COR-L47 (cell line): ENCODE results near the gene MBP.
"Not testable (repeated sequence)": the region's sequence is repeated elsewhere in the genome, so short reads cannot be mapped to it uniquely, and the experiment has no call there.

Source experiments
- DNase-seq: peaks from one replicate; lab custom pipeline; 2025; lab: John Stamatoyannopoulos, UW

Gene MBP

DNA sequence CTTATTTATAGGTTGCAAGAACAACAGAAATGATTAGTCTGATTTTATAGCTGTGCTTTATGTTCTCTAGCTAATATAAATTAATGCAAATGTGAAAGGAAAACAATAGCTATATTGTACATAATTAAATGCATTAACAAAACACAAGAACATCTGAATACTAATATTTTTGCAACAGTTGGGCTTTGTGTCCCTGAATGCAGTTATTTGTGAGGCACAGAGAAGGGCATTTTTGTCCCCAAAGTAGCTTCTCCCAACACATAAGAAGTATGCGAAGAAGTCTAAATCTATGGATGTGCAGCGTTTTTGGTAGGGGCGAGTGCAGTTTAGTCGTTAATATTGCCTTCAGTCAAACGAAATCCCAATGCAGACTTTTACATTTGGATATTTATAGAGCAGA, 110.0 kb downstream of the MBP start:
- DNase-seq: no peak

DNA sequence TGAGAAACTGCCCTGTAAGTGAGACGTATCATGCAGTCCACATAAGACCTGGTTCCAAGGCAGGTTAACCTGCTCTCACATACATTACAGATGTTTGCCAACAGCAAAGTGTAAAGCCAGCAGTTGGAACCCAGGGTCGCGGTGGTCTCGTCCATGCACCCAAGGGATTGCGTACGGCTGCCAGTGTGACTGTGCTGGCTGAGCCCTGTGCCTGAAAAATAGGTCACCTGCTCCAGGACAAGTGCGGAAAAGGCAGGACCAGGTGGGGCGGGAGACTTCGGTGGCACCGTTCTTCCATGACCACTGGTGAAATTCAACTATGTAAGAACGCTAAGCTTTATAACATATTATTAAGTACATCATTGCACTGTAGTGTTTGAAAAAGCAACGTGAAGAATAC, 110.5 kb downstream of the MBP start:
- DNase-seq: no peak

DNA sequence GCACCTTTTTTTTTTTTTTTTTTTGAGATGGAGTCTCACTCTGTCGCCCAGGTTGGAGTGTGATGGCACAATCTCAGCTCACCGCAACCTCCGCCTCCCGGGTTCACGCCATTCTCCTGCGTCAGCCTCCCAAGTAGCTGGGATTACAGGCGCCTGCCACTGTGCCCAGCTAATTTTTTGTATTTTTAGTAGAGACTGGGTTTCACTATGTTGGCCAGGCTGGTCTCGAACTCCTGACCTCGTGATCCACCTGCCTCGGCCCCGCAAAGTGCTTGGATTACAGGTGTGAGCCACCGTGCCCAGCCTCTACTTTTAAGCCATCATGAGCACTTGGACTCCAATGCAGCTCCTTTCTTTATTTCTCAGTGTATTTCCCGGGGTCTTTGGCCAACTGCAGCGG, 111.1 kb downstream of the MBP start:
- not testable (repeated sequence) for DNase-seq

DNA sequence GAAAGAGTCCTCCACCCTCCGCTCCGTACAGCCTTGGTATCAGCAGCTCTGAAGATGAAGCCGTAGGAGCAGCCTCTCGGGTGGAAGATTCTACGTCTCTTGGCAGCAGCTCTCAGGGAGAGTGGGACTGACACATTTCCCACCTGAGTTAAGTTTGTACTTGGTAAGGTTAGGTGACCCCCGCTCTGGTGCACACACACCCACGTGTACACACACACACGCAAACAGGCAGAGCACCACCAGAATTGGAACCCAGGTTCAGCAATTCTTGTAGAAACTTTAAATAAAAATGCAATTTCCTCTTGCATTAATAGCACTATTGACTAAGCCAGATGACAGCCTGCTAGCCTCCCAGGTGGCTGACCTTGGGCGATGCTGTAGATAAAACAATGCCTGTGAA, 111.5 kb downstream of the MBP start:
- no peak for DNase-seq

DNA sequence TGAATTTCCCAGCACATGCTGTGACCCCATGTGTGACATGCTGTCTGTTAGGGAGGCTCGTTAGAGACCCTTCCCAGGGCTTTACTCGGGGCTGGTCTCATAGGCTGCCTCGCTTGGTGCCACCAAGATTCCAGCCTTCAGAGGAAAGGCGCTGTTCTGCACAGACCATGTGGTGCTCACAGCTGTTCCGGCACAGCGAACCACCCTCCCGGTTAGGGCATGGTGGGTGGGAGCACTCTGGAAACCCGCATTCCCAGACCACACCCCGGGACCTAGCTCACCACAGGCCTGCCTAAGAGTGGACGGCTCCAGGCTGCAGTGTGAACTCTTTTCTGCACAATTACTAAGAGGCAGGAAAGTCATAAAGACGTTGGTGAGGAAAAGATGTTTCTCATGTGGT, 112.0 kb downstream of the MBP start:
- DNase-seq: no peak

DNA sequence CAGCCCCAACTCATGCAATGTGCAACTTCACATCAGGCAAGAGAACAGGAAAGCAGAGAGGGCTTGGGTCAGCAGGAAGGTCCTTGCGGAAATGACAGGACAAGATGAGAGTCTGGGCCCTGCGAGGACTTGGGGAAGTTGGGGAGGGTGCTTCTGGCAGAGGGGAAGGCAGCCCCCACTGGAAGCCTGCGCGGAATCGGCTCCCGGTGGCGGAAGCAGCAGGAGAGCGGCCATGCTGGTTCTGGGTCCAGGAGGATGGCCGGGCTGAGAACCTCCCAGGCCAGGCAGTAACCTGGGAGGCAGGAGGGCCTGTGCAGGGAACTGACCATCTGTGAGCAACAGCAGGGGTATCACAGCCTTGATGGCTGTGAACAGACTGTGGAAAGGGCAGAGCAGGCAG, 112.9 kb downstream of the MBP start:
- DNase-seq: no peak

DNA sequence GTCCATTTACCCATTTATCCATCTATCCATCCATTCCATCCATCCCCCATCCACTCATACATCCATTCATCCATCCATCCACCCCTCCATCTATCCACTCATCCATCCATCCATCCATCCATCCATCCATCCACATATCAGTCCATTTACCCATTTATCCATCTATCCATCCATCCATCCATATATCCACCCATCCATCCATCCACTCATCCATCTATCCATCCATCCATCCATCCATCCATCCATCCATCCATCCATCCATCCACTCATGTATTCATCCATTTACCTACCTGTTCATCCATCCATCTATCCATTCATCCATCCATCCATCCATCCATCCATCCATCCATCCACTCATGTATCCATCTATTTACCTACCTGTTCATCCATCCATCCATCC, 113.9 kb downstream of the MBP start:
- DNase-seq: not testable (repeated sequence)

DNA sequence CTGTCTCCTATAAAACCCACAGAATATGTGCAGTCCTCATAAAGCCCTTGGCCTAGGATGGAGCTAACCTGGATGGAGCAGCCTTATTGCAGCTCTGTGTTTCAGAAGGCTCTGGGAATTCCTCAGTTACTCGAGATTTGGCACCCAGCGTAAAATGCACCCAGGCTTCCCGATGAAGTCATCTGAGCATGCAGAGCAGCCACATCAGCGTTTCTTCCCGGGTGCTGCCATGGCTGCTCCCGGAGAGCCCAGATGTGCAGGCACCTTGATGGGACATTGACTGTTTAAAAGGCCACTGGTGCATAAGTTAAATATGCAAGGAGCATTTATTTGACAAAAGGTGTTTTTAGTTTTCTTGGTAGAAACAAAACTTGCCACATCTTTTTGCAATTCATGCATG, 115.2 kb downstream of the MBP start:
- no peak for DNase-seq

DNA sequence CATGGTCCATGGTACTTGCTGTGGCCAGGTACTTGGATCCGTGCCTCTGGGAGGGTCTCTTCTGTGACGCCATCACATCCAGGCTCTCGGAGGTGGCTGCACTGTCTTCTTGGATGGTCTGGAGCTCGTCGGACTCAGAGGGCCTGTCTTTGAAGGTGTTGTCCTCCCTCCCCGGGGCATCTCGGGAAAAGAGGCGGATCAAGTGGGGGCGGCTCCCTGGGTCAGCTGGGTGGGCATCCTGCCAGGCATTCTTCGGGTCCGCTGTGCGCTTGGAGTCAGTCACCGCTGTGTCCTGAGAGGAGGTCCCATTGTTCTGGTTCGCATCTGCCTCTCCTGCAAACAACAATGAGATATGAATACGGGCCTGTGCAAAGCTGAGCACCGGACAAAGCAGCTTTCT, 115.6 kb downstream of the MBP start:
- no peak for DNase-seq

DNA sequence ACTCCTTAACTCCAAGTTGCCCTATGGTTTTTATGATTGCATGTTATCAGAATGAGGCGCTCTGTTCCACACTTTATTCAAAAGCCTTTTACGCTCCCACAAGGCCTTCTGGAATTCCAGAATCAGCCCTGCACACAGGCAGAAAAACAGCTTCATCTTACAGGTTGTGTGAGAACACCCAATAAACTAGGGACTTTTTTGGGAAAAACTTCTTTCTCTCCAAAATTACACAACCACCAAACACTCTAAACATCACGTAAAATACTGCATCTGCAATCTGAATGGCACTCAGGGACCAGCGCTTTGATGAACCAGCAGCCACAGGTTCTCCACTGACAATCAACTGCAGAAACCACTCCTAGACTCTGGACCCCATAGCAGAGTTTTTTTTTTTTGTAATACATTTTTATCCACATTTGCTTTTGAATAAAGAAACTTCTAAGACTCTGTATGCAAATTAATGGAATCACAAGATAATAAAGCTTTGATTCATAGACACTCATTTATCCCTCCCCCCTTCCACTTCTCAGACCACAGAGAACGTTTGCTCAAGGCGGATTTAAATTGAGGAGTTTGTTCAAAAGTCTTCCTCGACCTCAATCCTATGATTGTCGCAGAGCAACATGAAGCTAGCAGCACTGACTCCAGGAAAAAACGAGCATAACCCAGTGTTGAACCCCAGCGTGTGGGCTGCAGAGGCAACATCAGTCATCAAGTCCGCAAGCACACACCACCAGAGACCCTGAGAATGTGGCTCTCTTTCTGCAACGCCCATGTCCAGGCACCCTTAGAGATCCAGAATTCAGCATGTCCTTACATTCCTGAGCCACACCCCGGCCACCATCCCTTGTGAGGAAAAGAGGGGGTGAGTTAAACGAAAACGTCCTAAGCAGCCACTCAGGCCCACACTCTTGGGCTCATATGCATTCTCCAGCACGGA, 116.5 kb downstream of the MBP start:
- DNase-seq: no peak

DNA sequence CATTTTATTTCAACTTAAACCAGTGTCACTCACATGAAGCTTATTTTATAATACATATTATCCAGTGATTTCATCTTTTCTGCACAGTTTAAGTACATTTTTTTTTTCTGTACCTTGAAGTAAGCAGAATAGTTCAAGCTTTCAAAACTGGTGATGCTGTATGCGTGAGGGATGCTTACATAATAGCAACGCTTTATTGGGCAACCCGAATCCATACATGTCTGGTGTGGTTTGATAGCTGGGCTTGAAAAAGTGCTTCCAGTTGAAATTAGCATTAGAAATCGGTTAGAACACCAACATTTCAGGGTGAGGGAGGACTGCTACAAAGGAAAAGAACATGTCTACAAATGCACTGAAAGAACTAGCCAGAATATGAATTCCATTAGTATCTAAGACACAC, 117.4 kb downstream of the MBP start:
- no peak for DNase-seq

DNA sequence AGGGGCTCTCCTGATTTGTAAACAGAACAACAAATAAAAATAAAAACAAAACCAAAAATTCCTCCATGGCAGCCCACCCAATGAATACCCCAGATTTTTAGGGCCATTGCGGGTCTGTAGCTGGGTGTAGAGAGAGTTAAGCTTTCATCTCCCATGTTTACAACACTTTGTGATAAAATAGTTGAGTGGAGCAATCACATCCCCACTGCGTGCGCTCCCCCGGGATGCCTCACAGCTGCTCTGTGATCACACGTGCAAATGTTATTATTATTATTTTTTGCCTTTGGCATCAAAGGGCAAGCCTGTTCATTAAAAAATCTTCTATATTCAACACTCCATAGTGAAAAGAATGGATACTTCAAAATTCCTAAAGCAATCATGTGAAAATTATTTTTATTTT, 118.0 kb downstream of the MBP start:
- DNase-seq: no peak

DNA sequence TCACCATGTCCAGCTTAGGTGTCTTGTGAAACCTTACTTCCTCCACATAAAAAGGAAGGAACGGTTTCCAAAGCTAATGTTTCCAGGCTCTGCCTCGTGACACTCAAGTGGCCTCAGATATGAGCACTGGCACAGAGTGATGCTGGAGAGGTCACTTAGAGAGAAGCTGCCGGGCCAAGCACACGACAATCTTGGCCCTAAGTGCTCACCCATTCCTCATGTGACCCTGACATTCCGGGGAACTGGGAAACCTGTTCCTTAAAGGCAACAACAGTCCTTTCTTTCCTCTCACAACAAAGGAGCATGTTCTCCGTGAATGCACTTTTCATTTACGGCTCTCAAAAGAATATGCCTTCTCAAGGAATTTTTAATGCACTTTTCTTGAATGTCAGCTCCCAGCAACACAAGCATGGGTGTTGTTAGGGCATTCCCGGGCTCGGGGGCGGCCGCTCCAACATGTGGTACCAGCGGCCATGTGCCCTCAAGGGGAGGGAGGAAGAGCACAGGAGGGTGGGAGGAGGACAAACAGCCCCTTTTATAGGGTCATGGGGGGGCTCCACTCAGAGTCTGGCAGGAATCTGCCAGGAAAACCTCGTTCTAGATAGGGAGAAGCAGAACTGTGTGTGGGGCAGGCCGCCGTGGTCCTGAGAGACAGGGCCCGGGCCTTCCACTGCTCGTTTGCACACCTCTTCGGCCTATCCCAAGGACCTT, 118.6 kb downstream of the MBP start:
- no peak for DNase-seq

DNA sequence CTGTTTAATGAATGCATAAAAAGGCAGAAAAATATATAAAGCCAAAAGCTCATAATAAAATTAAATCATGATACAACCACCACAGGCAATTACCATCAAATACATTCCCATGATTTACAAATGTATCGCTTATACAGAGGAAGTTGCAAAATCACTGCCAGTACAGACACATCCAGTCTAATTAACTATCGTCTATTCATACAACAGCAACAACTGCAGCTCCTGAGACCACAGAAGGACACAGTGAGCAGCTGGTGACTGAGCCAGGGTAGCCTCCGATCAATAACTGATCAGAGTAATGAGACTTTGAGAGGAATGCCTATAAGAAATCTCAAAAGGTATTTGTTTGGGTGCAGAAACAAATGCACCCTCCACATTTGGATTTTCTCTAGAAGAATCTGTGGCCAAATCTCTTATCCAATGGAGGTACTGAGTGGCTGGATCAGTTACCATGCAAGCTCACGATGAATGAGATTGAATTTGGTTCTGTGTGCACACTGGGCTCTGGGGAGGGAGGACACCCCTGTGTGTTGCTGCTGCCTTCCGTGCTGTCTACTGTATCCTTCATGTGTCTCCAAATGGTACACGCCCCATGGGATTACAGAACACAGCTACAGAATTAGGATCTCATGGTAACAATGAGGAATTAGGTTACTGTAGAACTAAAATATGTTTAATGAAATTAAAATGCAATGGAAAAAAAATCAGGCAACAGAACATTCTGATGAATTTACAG, 119.6 kb downstream of the MBP start:
- no peak for DNase-seq

DNA sequence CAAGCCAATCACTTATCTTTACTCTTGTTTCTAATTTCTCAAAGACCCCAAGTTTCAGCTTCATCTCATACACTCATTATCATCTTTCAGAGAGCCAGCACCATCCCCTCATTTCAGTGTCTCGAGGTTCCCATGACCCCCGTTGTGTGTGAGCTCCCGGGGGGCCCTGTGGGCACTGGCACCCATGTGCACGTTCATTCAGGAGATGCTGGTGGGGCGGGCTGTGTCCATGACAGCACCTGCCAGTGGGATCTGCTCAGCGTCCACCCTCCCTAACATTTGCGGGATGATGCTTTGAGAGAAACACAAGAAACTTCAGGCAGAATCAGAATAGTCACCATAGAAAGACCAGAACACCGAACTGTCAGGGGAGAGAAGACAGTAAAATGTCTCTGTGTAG, 120.5 kb downstream of the MBP start:
- no peak for DNase-seq

DNA sequence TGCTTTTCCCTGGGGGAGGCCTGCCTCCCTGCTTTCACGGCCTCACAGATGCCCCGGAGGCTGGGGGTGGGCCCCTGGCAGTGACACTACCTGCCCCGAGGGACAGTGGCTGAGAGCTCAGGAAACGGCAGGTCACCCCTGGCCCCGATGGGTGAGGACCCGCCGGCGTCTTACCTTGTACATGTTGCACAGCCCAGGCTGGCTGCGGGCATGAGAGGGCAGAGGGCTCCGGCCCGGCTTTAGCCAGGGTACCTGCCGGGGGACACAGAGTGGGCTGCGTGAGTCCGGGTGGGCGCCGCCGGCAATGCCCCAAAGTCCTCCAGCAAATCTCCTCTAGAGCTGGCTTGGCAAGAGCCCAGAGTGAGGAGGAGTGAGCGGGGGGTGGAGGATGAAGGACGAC, 122.9 kb downstream of the MBP start:
- no peak for DNase-seq

DNA sequence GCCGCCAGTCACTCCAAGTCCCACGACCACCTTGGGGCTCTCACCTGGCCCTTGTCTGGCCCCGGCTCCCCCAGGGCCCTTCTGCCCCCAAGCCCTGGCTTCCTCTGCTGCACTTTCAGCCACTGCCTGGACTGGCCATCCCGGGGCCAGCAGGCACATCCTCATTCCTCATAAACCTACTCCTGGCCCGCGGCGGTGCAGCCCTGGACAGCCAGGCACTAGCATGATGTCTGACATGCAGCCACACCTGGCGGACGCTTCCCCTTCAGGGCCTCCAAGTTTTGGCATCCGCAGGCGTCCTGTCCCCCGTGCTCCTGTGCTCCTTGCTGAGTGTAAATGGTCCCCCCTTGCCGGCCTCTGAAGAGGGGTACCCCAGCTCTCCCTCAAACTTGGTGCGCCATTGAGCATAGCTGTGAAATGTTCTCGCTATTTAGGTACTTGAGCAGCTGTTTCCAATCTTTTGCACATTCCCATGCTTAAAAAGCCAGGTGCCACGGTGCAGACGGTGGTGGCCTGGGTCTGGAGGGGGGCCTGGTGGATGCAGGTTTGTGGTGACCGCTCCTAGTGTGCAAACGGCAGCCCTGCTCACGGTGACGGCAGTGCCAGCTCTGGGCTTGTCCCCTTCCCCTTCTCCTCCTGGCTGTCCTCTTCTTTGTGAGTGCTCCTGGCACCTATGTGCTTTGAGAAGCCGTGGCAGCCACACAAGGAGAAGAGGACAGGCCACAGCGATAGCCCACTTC, 123.8 kb downstream of the MBP start:
- no peak for DNase-seq

DNA sequence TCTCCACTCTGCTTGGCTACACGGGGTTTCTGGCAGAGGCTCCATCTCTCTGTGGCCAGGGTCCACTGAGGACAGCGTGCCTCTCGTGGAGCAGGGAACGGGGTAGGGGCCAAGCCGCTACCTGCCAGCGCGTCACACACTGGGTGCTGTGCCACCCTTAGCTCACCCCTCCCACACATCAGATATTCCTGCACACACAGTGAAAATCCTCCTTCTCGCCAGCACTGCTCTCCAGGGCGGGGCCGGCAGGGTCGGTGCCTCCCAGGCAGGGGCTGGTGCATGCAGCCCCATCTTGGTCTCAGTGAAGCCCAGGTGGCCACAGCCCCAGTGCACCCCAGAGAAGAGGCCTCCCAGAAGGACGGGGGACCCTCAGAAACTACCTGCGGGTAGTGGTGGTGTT, 124.6 kb downstream of the MBP start:
- DNase-seq: no peak

DNA sequence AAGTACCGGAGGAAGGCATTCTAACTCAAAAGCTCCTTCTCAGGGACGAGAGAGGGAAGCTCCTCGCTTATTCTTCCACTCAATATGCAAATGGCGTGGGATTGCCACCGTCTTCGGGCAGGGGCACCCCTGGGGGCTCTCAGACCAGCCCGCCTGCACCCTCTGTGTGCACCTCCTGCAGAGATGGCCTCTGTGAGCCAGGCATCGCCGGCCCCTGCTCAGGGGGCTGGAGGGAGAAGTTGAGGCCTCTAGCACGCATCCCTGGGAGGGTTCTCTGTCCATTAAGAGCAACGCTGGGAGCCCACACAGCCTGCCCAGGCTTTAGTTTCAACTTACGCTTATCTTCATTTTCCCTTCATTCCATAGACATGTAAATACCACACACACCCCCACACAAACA, 125.3 kb downstream of the MBP start:
- DNase-seq: no peak

DNA sequence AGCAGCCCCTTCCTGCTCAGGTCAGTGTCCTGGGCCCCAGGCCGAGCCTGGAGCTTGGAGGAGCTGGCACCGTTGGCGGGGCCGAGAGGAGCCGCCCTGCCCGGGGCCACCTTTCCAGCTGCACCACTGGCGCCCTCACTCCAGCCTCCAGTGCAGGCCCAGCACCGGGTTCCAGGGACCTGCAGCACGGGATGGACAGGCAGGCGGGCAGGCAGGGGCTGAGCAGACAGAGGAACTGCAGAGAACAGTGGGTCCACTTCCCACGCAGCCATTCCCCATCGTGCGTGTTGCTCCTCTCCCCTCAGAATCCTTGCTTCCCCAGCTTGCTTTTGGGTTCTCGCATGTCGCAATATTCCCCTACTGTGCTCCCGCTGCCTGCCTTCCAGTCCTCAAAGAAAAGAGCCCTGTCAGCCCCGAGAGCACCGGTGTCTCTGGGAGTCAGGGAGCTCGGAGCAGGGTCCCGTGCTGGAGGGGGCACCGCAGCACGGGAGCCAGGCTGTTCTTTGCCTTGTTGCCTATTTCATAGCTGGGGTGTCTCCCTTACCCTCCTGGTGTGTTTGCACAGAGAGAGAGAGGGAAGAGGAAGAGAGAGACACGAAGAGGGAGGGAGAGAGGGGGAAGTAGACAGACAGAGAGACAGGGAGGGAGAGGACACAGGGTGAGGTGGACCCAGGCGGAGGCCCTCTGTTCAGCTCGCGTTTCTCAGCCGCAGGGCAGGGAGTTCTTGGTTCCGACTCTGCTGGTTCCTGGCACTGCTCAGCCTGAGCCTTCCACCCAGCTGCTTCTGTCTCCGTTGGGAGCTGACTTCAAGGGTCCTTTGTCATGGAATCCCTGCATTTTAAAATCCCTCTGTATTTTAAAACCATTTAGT, 126.0 kb downstream of the MBP start:
- DNase-seq: no peak

DNA sequence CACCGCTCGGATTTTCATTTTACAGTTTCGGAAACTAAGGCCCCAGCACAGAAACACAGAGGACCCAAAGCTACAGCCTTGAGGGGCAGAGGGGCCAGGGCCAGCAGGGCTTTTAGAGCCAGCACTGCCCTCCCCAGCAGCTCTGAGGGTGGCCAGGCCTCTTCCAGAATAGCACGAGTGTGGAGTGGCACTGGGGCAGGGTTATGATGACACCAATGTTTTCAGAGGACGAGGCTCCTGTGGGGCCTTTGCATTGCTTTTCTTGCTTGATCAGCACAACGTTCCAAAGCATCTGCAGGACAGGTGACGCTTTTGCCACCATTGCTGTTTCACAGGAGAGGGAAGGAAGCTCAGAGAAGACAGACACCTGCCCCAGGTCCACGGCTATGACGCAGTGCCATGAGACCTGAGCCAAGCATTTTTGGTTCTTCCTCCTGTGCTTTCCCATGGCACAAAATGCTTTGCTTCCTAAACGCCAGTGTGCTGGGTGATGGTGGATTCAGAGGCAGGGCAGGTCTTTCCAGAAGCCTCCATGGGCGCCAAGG, 126.9 kb downstream of the MBP start:
- DNase-seq: no peak
